HepG2 (cell line): Measurements from ENCODE around the gene CSE1L. TPM values are rescaled to one million over a fixed set of nuclear protein-coding genes. Genes with fewer than 3 reads are reported as not detected.
A peak's percentile ranks its signal among the peaks of the same experiment; 100 is the strongest.

Experiments used
- FOXO1 ChIP-seq: sonication (generic); formaldehyde crosslinking; IDR thresholded peaks from 2 replicates; pipeline ENCODE4 v1.4.0; 2020; ENCODE audit warnings: missing genetic modification reagents
- NKX3-1 ChIP-seq: sonication (generic); formaldehyde crosslinking; IDR thresholded peaks from 2 replicates; pipeline ENCODE4 v1.5.0; 2020; ENCODE audit warnings: missing genetic modification reagents
- POGZ ChIP-seq: sonication (generic); formaldehyde crosslinking; IDR thresholded peaks from 2 replicates; pipeline ENCODE4 v1.4.0; 2020; ENCODE audit warnings: mild to moderate bottlenecking, missing genetic modification reagents
- PRMT3 ChIP-seq: sonication (generic); formaldehyde crosslinking; IDR thresholded peaks from 2 replicates; pipeline ENCODE4 v1.8.1; 2022; ENCODE audit warnings: low read depth, mild to moderate bottlenecking, moderate library complexity, missing genetic modification reagents, borderline replicate concordance
- SALL1 ChIP-seq: sonication (generic); formaldehyde crosslinking; IDR thresholded peaks from 2 replicates; pipeline ENCODE4 v1.8.0; 2022; ENCODE audit warnings: mild to moderate bottlenecking, missing genetic modification reagents
- TBX3 ChIP-seq: fragments of 450-650 bp; IDR thresholded peaks from 2 replicates; pipeline ENCODE4 v1.6.1; 2017; ENCODE audit warnings: antibody characterized with exemption, mild to moderate bottlenecking, inconsistent platforms, borderline replicate concordance
- WIZ ChIP-seq: sonication (generic); formaldehyde crosslinking; IDR thresholded peaks from 2 replicates; pipeline ENCODE4 v1.5.1; 2020; ENCODE audit warnings: mild to moderate bottlenecking, missing genetic modification reagents
- ZNF460 ChIP-seq: sonication (generic); formaldehyde crosslinking; IDR thresholded peaks from 2 replicates; pipeline ENCODE4 v1.5.1; 2020; ENCODE audit warnings: missing genetic modification reagents, mild to moderate bottlenecking, borderline replicate concordance
- ZSCAN21 ChIP-seq: sonication (generic); formaldehyde crosslinking; IDR thresholded peaks from 2 replicates; pipeline ENCODE4 v1.8.0; 2022; ENCODE audit warnings: mild to moderate bottlenecking, missing genetic modification reagents, moderate library complexity, borderline replicate concordance
- polyA plus RNA-seq, 8 experiments: library from polyadenylated mRNA; depleted of rRNA in 3 of 8; stranded (reverse) in 7 of 8; unstranded in 1 of 8; fragments of >200 nt; fragmentation: Illumina TruSeq in 4 of 8; extraction: Trizol in 4 of 8; gene quantifications; 2 replicates each; pipeline versions ENCODE4 v1.2.1 to v1.2.3, GENCODE V29; 2011 to 2016; ENCODE audit warnings: low read depth in 4 of 8, missing spikeins in 1 of 8, mixed read lengths in 1 of 8; ENCODE audit not compliant: insufficient read depth in 1 of 8
- total RNA-seq, 5 experiments: library from RNA; depleted of rRNA; stranded (reverse); fragments of >200 nt; fragmentation: Illumina TruSeq; extraction: Trizol; gene quantifications; 2 replicates each; pipeline ENCODE4 v1.2.3, GENCODE V29; 2016; ENCODE audit warnings: low read depth in 1 of 5
- TF ChIP-seq, protein P1 (sequence below): sonication (generic); formaldehyde crosslinking; IDR thresholded peaks from 2 replicates; pipeline ENCODE4 v1.5.0; 2020; ENCODE audit warnings: missing genetic modification reagents, mild to moderate bottlenecking, borderline replicate concordance
- TF ChIP-seq, protein P2 (sequence below), 2 experiments: fragments of 450-650 bp in 1 of 2; sonication (generic) in 1 of 2; formaldehyde crosslinking in 1 of 2; IDR thresholded peaks; 2 replicates each; pipeline versions ENCODE4 v1.6.1 to v1.8.0; 2016 to 2022; ENCODE audit warnings: antibody characterized with exemption in 1 of 2, mild to moderate bottlenecking in 1 of 2, missing genetic modification reagents in 1 of 2

The CSE1L gene
- total and polyA plus RNA-seq, 2 of the 13 experiments (the other 11 are each of a cell fraction or from before 2014, with no cell fraction given), result 56.9 to 258 TPM

DNA sequence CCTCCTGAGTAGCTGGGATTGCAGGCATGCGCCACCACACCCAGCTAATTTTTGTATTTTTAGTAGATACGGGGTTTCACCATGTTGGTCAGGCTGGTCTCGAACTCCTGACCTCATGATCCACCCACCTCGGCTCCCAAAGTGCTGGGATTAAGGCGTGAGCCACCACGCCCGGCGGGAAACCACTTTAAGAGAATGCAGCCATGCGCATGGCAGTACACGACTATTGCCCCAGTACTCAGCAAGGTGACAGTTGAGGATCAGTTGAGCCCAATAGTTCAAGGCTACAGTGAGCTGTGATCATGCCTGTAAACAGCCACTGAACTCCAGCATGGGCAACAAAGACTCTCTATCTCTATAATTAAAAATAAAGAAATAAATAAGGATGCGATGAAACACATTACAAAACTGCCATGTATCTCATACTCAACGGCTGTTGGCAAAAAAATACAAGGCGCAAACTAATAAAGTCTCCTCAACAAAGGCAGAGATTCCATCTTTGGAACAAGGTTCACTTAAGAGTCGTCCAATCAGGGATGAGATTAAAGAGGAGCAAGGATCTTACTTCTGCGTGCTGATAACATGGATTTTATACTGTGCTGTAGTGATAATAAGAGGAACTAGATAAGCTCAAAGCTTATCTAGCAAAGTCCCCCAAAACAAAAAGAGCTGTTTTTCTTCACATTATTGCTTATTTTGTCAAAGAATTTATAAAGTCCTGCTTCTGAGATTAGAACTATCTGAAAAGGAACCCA is 90.9 kb downstream of the CSE1L start (continued):
- TF ChIP-seq, protein P1, sequence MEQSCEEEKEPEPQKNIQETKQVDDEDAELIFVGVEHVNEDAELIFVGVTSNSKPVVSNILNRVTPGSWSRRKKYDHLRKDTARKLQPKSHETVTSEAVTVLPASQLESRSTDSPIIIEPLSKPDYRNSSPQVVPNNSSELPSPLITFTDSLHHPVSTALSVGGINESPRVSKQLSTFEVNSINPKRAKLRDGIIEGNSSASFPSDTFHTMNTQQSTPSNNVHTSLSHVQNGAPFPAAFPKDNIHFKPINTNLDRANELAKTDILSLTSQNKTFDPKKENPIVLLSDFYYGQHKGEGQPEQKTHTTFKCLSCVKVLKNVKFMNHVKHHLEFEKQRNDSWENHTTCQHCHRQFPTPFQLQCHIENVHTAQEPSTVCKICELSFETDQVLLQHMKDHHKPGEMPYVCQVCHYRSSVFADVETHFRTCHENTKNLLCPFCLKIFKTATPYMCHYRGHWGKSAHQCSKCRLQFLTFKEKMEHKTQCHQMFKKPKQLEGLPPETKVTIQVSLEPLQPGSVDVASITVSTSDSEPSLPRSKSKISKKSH, result 0 out of 2 replicates have a peak, but pooled peaks have one; percentile 29
- peak; percentile 86 for TF ChIP-seq POGZ (CRISPR knock-in tag)
- no peak for TF ChIP-seq PRMT3 (CRISPR knock-in tag)
- TF ChIP-seq TBX3, result peak; percentile 50; the same call in 1 of the 2 replicates
- peak; percentile 78; the same call in 1 of the 2 replicates for TF ChIP-seq FOXO1 (CRISPR knock-in tag)
- TF ChIP-seq SALL1 (CRISPR knock-in tag), result peak; percentile 80
- no peak for TF ChIP-seq NKX3-1 (CRISPR knock-in tag)
- no peak for TF ChIP-seq WIZ (CRISPR knock-in tag)
- peak; percentile 44; the same call in 1 of the 2 replicates for TF ChIP-seq ZSCAN21 (CRISPR knock-in tag)
- TF ChIP-seq, protein P2, sequence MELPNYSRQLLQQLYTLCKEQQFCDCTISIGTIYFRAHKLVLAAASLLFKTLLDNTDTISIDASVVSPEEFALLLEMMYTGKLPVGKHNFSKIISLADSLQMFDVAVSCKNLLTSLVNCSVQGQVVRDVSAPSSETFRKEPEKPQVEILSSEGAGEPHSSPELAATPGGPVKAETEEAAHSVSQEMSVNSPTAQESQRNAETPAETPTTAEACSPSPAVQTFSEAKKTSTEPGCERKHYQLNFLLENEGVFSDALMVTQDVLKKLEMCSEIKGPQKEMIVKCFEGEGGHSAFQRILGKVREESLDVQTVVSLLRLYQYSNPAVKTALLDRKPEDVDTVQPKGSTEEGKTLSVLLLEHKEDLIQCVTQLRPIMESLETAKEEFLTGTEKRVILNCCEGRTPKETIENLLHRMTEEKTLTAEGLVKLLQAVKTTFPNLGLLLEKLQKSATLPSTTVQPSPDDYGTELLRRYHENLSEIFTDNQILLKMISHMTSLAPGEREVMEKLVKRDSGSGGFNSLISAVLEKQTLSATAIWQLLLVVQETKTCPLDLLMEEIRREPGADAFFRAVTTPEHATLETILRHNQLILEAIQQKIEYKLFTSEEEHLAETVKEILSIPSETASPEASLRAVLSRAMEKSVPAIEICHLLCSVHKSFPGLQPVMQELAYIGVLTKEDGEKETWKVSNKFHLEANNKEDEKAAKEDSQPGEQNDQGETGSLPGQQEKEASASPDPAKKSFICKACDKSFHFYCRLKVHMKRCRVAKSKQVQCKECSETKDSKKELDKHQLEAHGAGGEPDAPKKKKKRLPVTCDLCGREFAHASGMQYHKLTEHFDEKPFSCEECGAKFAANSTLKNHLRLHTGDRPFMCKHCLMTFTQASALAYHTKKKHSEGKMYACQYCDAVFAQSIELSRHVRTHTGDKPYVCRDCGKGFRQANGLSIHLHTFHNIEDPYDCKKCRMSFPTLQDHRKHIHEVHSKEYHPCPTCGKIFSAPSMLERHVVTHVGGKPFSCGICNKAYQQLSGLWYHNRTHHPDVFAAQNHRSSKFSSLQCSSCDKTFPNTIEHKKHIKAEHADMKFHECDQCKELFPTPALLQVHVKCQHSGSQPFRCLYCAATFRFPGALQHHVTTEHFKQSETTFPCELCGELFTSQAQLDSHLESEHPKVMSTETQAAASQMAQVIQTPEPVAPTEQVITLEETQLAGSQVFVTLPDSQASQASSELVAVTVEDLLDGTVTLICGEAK (IDR thresholded peaks at IDR 0.05), result no peak
- TF ChIP-seq, protein P2 (CRISPR knock-in tag; IDR thresholded peaks at IDR 0.05), result 0 out of 2 replicates have a peak, but pooled peaks have one; percentile 32
- TF ChIP-seq ZNF460 (CRISPR knock-in tag), result peak; percentile 22; the same call in 1 of the 2 replicates
